Breast epithelium (tissue), 3 donors: ENCODE results near the gene SLF2.

Experiments
- POLR2A ChIP-seq: fragments of 450-650 bp; IDR thresholded peaks from one replicate; pipeline ENCODE4 v1.6.1; 2016; ENCODE audit warnings: antibody characterized with exemption, mild to moderate bottlenecking, moderate library complexity
- TF ChIP-seq, protein P1 (sequence below), 3 donors: fragments of 450-650 bp; IDR thresholded peaks; one replicate each; pipeline ENCODE4 v1.5.1; 2016 to 2017; ENCODE audit warnings: antibody characterized with exemption in 3 of 3, mild to moderate bottlenecking in 3 of 3, moderate library complexity in 3 of 3

GRCh38 chr10:100945754-100946153 is 33.0 kb downstream of the SLF2 start:
- no peak for TF ChIP-seq POLR2A
- TF ChIP-seq, protein P1, sequence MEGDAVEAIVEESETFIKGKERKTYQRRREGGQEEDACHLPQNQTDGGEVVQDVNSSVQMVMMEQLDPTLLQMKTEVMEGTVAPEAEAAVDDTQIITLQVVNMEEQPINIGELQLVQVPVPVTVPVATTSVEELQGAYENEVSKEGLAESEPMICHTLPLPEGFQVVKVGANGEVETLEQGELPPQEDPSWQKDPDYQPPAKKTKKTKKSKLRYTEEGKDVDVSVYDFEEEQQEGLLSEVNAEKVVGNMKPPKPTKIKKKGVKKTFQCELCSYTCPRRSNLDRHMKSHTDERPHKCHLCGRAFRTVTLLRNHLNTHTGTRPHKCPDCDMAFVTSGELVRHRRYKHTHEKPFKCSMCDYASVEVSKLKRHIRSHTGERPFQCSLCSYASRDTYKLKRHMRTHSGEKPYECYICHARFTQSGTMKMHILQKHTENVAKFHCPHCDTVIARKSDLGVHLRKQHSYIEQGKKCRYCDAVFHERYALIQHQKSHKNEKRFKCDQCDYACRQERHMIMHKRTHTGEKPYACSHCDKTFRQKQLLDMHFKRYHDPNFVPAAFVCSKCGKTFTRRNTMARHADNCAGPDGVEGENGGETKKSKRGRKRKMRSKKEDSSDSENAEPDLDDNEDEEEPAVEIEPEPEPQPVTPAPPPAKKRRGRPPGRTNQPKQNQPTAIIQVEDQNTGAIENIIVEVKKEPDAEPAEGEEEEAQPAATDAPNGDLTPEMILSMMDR (IDR thresholded peaks at IDR 0.05) = no peak
